Fibroblast of mammary gland (primary cell): Measurements from ENCODE around the gene KRTAP4-9.

Experiments
- DNase-seq: peaks from one replicate; pipeline ENCODE4 v3.0.0-alpha.2; 2010; ENCODE audit warnings: low read depth
- H3K4me3 ChIP-seq: 2 replicates; pipeline ENCODE4 v1.5.1; 2011; ENCODE audit warnings: low read depth, mild to moderate bottlenecking, low read length, moderate library complexity; ENCODE audit not compliant: control insufficient read depth
- TF ChIP-seq, protein P1 (sequence below): conservative IDR thresholded peaks from 2 replicates; pipeline ENCODE4 v1.5.1; 2011; ENCODE audit warnings: low read depth, low read length, inconsistent platforms; ENCODE audit not compliant: control insufficient read depth, insufficient read depth

Gene KRTAP4-9

GRCh38 chr17:41151525-41151924, 46.3 kb downstream of the KRTAP4-9 start:
- TF ChIP-seq, protein P1, sequence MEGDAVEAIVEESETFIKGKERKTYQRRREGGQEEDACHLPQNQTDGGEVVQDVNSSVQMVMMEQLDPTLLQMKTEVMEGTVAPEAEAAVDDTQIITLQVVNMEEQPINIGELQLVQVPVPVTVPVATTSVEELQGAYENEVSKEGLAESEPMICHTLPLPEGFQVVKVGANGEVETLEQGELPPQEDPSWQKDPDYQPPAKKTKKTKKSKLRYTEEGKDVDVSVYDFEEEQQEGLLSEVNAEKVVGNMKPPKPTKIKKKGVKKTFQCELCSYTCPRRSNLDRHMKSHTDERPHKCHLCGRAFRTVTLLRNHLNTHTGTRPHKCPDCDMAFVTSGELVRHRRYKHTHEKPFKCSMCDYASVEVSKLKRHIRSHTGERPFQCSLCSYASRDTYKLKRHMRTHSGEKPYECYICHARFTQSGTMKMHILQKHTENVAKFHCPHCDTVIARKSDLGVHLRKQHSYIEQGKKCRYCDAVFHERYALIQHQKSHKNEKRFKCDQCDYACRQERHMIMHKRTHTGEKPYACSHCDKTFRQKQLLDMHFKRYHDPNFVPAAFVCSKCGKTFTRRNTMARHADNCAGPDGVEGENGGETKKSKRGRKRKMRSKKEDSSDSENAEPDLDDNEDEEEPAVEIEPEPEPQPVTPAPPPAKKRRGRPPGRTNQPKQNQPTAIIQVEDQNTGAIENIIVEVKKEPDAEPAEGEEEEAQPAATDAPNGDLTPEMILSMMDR, result no peak
- H3K4me3 ChIP-seq, result no peak overlapping the region
- no peak for DNase-seq

DNA sequence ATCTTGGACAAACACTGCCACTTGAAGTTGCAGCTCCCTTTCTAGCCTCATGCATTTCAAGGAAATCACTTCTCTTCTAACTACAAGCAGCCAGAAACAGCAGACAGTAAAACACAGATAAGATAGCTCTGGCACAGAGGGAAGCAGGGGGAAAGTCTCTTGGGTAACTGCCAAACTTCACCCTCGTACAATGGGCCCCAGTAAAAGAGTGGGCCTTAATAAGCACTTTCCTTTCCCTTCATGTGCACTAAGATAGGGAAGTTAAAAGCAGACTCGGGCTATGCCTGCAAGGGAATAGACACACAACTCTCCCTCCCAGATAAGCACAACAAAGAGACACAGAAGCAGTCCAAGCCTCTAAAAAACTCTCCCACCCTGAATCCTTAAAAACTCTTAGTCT, 48.7 kb downstream of the KRTAP4-9 start:
- DNase-seq, result no peak
- TF ChIP-seq, protein P1, result no peak
- no peak overlapping the region for H3K4me3 ChIP-seq
